Stimulated activated CD8-positive, alpha-beta memory T cell treated with anti-CD3 and anti-CD28 coated beads, Interleukin-7, amount 100 ng/mL, for 24 hours (primary cell): Measurements from ENCODE around the gene TRAPPC1.
"Not testable (repeated sequence)": the region's sequence is repeated elsewhere in the genome, so short reads cannot be mapped to it uniquely, and the experiment has no call there.

Experiments
- DNase-seq: peaks from one replicate; pipeline ENCODE4 v3.0.0-alpha.2; 2020; ENCODE audit warnings: low read depth

The TRAPPC1 gene, protein sequence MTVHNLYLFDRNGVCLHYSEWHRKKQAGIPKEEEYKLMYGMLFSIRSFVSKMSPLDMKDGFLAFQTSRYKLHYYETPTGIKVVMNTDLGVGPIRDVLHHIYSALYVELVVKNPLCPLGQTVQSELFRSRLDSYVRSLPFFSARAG

DNA sequence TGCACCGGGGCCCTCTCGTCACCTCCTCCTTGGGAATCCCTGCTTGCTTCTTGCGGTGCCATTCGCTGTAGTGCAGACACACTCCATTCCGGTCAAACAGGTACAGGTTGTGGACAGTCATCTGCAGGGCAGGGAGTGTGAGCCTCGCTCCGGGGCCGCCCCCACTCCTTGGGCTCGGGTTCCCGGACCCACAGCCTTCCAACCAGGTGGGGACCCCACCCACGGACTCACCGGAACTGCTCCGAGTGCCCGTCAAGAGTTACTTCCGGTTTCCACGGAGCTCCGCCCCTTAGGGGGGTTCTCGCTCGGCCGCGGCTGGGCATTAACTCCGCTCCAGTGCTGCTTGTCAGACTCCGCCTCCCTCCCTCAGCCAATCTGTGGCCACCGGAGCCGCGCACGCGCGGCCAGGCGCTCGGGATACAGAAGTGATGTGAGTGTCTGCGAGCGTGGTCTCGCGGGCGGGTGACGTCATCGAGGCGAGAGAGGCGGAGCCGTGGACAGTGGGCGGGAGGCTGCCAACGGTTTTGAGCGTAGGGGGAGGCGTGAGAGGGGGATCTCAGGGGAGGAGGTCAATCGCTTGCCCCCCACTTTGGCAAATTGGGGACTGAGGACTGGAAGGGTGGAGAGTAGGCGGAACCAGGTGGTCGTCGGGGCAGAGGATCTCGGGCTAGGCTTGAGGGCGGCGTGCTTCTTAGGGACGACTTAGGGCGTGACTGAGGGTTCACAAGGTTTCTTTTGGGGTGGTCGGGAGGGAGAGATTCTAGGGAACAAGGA, at the start of gene TRAPPC1, which contains the start of gene CNTROB:
Gene TRAPPC1, minus strand, starts transcription at position 238 of the 774 bp plus-strand sequence. Its CDS starts 117 bp downstream, at position 121.
Gene CNTROB, plus strand, starts transcription at position 498 of the 774 bp plus-strand sequence. CDS start 874 bp downstream, outside the sequence.
- peak; percentile 99 for DNase-seq

DNA sequence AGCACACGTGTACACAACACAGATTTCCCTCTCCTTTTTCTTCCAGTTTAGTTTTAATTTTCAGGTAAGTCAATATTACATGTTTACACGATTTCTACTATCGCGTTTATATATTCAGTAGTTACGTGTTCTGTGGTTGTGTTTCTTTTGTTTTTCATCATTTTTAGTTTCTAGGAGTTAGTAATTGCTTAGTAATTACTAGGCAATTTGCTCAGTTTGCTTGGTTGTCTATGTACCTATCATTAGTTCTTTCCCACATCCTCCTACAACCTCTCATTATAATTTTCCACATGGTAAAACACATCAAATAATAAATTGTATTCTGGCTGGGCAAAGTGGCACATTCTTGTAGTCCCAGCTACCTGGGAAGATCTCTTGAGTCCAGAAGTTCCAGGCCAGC, 46.1 kb upstream of the TRAPPC1 start:
- DNase-seq: no peak

DNA sequence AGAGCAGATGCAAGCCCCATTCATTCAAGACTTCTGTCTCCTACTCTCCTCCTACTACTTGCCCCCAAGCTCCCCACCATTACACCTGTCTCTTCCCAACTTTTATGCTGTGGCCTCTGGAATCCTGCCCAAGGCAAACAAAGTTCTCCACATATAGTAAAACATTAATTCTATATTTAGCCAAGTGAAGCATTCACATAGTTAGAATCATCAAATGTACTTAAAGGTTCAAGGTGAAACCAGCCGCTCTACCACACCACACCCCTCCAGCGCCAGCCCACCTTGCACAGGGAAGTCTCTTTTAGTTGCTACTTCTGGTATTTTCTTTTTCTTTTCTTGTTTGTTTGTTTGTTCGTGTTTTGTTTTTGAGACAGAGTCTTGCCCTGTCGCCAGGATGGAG, 45.3 kb upstream of the TRAPPC1 start:
- no peak for DNase-seq

DNA sequence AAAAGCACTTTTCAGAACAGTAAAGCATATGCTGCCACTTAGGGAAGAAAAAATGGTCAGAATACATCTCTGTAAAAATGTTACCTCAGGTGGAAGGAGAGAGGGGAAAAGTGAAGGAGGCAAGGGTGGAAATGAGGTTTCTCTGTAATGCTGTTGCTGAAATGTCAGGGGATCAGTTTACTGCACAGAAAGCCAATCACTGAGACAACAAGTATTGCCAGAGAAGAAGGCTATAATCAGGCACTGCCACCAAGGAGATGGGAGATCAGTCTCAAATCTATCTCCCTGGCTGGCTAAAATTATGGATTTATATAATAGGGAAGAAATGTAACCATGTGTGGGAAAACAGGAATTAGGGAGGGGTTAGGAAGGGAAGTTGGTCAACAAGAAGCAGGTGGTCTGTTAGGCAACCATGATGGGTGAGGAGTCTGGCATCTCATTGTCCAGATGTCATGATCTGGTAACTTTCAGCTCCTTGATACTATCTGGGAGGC, 42.9 kb upstream of the TRAPPC1 start:
- no peak for DNase-seq

DNA sequence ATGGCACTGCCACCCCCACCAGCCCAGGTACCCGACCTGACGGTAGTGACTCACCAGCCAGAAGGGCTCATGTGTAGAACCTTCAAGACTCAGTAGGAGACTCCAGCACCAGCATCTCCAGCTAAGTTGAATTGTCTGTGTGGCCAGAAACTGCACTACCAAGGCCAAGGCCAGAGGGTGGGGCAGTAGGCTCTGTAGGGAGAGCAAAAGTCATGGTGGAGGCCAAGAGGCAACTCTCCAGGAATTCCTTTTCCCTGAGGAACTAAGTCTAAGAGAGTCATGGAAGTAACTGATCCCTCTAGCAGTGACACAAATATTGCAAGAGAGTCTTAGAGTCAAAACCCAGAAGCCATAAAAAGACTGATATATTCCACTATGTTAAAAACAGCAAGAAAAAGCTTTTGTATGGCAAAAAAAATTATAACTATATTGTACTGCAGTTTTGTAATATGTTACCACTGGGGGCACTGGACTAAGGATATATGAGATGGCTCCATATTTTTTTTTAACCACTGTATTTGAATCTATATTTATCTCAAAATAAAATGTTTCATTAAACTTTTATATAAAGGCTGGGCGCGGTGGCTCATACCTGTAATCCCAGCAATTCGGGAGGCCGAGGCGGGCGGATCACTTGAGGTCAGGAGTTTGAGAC, 40.5 kb upstream of the TRAPPC1 start:
- no peak for DNase-seq

- no peak for DNase-seq
These were observed 39.9 kb upstream of the TRAPPC1 start for GRCh38 chr17:7971651-7972050.

GRCh38 chr17:7969433-7969832, 37.7 kb upstream of the TRAPPC1 start:
- DNase-seq: no peak

DNA sequence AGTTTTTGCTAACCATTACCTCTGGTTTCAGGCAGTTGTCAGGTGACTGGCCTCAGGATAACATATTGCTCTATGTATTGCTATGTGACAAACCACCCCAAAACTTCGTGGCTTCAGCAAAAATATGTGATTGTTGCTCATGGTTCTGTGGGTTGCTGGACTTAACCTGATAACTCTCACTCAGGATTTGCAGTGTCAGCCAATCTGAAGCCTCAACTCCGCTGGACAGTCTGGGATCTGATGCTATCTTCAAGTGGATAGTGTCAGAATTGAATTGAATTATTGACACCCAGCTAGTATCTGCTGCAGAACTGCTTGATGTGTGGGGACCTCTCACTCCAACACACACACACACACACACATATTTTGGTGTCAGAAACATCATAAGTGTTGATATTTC, 36.0 kb upstream of the TRAPPC1 start:
- DNase-seq: no peak

- DNase-seq: no peak
These were observed 29.7 kb upstream of the TRAPPC1 start for GRCh38 chr17:7961421-7961820.

DNA sequence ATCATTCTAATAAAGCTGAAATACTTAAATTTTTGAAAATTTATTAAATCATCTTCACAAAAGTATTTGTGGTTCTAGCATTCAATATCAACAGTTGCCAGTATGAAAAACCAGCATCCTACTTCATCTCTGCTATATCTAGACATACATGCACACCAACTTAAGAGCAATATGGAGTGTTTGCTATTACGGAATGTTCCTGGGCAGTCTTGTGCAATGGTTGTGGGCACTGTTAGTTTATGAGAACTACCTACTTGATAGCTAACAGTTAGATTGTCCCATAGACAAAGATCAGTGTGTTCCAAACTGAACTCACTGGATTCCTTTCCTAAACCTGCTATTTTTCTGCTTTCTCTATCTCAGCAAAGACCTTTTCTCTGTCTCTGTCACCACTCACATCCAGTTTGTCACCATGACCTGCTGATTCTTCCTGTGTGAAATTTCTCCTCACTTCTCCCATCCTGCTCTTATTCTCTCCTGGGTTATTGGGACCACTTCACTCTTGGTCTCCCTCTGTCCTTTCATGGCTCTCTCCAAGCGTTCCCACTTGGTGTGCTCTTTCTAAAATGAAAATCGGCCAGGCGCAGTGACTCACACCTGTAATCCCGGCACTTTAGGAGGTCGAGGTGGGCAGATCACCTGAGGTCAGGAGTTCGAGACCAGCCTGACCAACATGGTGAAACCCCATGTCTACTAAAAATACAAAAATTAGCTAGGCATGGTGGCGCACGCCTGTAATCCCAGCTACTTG, 27.9 kb upstream of the TRAPPC1 start:
- DNase-seq: no peak

- no peak for DNase-seq
These were observed 24.7 kb upstream of the TRAPPC1 start for GRCh38 chr17:7956228-7956965.

DNA sequence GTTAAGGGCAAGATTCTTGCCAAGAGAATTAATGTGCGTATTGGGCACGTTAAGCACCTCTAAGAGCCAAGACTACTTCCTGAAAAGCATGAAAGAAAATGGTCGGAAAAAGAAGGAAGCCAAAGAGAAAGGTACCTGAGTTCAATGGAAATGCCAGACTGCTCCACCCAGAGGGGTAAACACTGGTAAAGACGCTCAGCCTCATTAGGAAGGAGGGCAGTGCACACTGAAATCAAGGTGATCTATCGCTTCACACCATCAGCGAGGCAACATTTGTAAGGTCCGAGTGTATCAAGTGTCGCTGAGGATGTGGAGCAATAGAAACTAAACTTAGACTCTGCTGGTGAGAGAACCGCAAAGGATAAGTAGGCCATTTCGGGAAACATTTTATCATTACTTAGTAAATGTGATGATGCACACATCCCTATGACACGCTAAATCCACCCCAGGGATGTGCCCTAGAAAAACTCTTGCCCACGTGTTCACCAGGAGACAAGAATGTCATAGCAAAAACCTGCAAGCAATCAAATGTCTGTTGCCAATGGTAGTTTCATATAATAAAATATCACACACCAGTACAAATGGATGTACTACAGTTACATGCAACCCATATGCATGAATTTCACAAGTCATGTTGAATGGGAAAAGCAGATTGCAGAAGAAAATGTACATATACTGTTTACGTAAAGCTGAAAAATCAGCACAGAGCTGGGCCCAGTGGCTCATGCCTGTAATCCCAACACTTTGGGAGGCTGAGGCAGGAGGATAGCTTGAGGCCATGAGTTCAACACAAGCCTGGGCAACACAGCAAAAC, 23.9 kb upstream of the TRAPPC1 start:
- no peak for DNase-seq

- DNase-seq: not testable (repeated sequence)
These were observed 21.5 kb upstream of the TRAPPC1 start for GRCh38 chr17:7953266-7953665.

DNA sequence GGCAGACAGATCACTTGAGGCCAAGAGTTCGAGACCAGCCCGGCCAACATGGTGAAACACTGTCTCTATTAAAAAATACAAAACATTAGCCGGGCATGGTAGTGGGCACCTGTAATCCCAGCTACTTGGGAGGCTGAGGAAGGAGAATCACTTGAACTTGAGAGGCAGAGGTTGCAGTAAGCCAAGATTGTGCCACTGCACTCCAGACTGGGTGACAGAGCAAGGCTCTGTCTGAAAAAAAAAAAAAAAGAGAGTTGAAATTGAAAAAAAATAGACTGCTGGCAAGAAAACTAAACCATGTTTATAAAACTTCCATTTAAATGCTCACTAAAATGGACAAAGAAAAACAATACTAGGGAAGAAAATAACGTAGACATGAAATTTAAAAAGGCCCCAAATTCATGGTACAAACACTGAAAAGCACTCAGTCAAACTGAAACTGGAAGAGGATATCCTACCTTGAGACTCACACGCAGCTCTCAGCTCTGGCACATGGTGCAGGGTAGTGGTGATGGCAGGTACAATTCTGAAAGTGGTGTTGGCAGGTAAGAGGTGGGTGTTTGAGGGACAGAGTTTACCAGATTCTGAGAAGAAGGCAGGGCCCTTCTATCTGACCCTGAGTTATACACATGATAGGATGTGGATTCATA, 19.5 kb upstream of the TRAPPC1 start:
- no peak for DNase-seq

- no peak for DNase-seq
These were observed 18.8 kb upstream of the TRAPPC1 start for GRCh38 chr17:7950578-7950977.

DNA sequence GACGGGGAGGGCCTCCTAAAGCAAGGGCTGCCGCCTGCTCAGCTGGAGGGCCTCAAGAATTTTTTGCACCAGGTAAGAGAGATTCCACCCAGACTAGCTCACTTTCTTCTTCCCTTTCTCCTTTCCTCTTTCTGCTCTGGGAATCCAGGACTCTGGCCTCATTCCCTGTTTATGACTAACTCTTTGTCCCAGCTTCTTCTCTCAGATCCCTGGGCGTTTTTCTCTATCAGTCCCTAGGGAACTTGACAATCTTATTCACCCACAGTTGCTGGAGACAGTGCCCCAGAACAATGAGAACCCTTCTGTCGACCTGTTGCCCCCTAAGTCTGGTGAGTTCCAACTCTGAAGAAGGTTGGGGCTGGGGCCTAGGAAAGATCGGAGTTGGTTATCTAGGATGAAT, 15.9 kb upstream of the TRAPPC1 start:
- DNase-seq: no peak

- no peak for DNase-seq
These were observed 14.7 kb upstream of the TRAPPC1 start for GRCh38 chr17:7946441-7946840.

GRCh38 chr17:7945651-7946050, 13.9 kb upstream of the TRAPPC1 start:
- DNase-seq: no peak

- DNase-seq: no peak
These were observed 12.6 kb upstream of the TRAPPC1 start for GRCh38 chr17:7944326-7944725.

- DNase-seq: no peak
These were observed 11.5 kb upstream of the TRAPPC1 start for GRCh38 chr17:7943291-7943690.
